OCI-LY1 (cell line): ENCODE measurements around the gene LPAR1.

Source experiments
- H2AFZ ChIP-seq: fragments of 200-600 bp; sonication (generic), shearing (Covaris generic); 2 replicates; pipeline ENCODE4 v1.6.0; 2014; ENCODE audit warnings: antibody characterized with exemption, mild to moderate bottlenecking, low read length
- H3F3A ChIP-seq: fragments of 200-600 bp; sonication (generic), shearing (Covaris generic); 2 replicates; pipeline ENCODE4 v1.6.0; 2014; ENCODE audit warnings: mild to moderate bottlenecking, antibody characterized with exemption, low read length, moderate library complexity; ENCODE audit not compliant: insufficient read depth
- H3K27ac ChIP-seq: fragments of 200-600 bp; sonication (generic); 2 replicates; pipeline ENCODE4 v1.5.1; 2014; ENCODE audit warnings: low read length, mixed run types, mild to moderate bottlenecking, low read depth; ENCODE audit not compliant: poor library complexity, severe bottlenecking
- H3K27me3 ChIP-seq: fragments of 200-600 bp; sonication (generic); 2 replicates; pipeline ENCODE4 v1.6.0; 2014; ENCODE audit warnings: antibody characterized with exemption, mild to moderate bottlenecking, low read length, moderate library complexity; ENCODE audit not compliant: insufficient read depth
- H3K36me3 ChIP-seq: fragments of 200-600 bp; sonication (generic); 2 replicates; pipeline ENCODE4 v1.6.1; 2014; ENCODE audit warnings: mild to moderate bottlenecking, antibody characterized with exemption, low read length, moderate library complexity, mixed read lengths; ENCODE audit not compliant: insufficient read depth
- H3K4me1 ChIP-seq: fragments of 200-600 bp; sonication (generic); 2 replicates; pipeline ENCODE4 v1.5.1; 2014; ENCODE audit warnings: mild to moderate bottlenecking, low read length, moderate library complexity; ENCODE audit not compliant: insufficient read depth, severe bottlenecking
- H3K4me2 ChIP-seq: fragments of 200-600 bp; sonication (generic), shearing (Covaris generic); 2 replicates; pipeline ENCODE4 v1.6.1; 2014; ENCODE audit warnings: low read length
- H3K4me3 ChIP-seq: fragments of 200-600 bp; sonication (generic); 2 replicates; pipeline ENCODE4 v1.5.1; 2014; ENCODE audit warnings: low read length, low read depth, mild to moderate bottlenecking, mixed read lengths; ENCODE audit not compliant: poor library complexity, severe bottlenecking
- H3K79me2 ChIP-seq: fragments of 200-600 bp; shearing (Covaris generic); 2 replicates; pipeline ENCODE4 v1.6.1; 2016; ENCODE audit warnings: mixed run types, low read length, mixed read lengths; ENCODE audit not compliant: insufficient read depth
- H3K9ac ChIP-seq: fragments of 200-600 bp; sonication (generic), shearing (Covaris generic); 2 replicates; pipeline ENCODE4 v1.6.1; 2014; ENCODE audit warnings: mild to moderate bottlenecking, low read length, mixed read lengths
- H3K9me2 ChIP-seq: fragments of 200-600 bp; sonication (generic), shearing (Covaris generic); 2 replicates; pipeline ENCODE4 v1.6.1; 2014; ENCODE audit warnings: low read depth, mild to moderate bottlenecking, low read length, mixed read lengths
- H3K9me3 ChIP-seq: fragments of 200-600 bp; shearing (Covaris generic); 2 replicates; pipeline ENCODE4 v1.6.1; 2014; ENCODE audit warnings: low read length, mixed read lengths
- H4K20me1 ChIP-seq: fragments of 200-600 bp; sonication (generic), shearing (Covaris generic); 2 replicates; pipeline ENCODE4 v1.6.0; 2016; ENCODE audit warnings: mild to moderate bottlenecking, low read length; ENCODE audit not compliant: insufficient read depth
- EZH2 ChIP-seq: fragments of 200-600 bp; sonication (generic), shearing (Covaris generic); IDR thresholded peaks from 2 replicates; pipeline ENCODE4 v1.8.0; 2017; ENCODE audit warnings: borderline replicate concordance, mixed run types, mild to moderate bottlenecking, antibody characterized with exemption, low read length, moderate library complexity, mixed read lengths
- TF ChIP-seq, protein P1 (sequence below): fragments of 200-600 bp; sonication (generic), shearing (Covaris generic); IDR thresholded peaks from 2 replicates; pipeline ENCODE4 v1.5.1; 2017; ENCODE audit warnings: mild to moderate bottlenecking, antibody characterized with exemption, low read length, moderate library complexity, mixed read lengths

Gene LPAR1

DNA sequence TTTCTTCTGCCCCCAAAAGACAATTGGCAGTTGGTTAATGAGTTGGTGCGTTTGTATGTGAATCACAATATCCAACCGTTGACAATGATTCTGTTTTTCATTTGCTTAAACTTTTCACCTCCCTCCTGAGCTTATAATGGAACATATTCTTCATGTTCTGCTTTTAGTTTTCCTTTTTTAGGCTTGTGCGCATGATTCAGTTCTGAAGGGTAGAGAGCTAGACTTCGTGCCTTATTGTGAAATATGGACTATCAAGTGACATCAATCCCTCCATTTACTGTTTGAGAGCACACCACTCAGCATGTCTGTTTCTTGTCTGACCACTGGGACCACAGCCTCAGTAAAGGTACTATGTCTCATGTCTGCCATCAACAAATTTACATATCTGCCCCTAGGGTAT, 30.5 kb upstream of the LPAR1 start:
- no peaks in the 10 kb centered on the region for H3K27me3 ChIP-seq
- TF ChIP-seq, protein P1, sequence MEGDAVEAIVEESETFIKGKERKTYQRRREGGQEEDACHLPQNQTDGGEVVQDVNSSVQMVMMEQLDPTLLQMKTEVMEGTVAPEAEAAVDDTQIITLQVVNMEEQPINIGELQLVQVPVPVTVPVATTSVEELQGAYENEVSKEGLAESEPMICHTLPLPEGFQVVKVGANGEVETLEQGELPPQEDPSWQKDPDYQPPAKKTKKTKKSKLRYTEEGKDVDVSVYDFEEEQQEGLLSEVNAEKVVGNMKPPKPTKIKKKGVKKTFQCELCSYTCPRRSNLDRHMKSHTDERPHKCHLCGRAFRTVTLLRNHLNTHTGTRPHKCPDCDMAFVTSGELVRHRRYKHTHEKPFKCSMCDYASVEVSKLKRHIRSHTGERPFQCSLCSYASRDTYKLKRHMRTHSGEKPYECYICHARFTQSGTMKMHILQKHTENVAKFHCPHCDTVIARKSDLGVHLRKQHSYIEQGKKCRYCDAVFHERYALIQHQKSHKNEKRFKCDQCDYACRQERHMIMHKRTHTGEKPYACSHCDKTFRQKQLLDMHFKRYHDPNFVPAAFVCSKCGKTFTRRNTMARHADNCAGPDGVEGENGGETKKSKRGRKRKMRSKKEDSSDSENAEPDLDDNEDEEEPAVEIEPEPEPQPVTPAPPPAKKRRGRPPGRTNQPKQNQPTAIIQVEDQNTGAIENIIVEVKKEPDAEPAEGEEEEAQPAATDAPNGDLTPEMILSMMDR, result no peak
- TF ChIP-seq EZH2, result no peak
- no peak overlapping the region for H2AFZ ChIP-seq
- no peak overlapping the region for H3K4me3 ChIP-seq
- no peaks in the 10 kb centered on the region for H3K79me2 ChIP-seq
- H3K4me2 ChIP-seq, result no peak overlapping the region
- H3K9me3 ChIP-seq, result no peaks in the 10 kb centered on the region
- no peak overlapping the region for H3K9ac ChIP-seq
- H3F3A ChIP-seq, result no peaks in the 10 kb centered on the region
- H3K36me3 ChIP-seq, result no peaks in the 10 kb centered on the region
- H3K27ac ChIP-seq, result no peak overlapping the region
- no peaks in the 10 kb centered on the region for H3K4me1 ChIP-seq
- H3K9me2 ChIP-seq, result no peaks in the 10 kb centered on the region
- H4K20me1 ChIP-seq, result no peaks in the 10 kb centered on the region

DNA sequence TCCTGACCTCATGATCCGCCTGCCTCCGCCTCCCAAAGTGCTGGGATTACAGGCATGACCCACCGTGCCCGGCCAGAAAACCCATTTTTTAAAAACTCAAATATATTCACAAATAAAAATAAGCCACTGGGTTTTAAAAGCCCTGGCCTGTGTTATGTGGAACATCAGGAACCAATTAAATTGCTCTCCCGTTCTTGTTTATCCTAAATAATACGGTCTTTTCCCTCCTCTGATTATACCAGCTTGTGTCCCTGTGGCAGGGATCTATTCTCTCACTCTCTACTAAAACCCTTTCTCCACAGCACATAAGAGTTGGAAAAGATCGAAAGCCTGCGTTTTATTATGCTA, 30.1 kb upstream of the LPAR1 start:
- Histone ChIP-seq H3K9me2 (no peaks in the 10 kb centered on the region), H3K79me2 (no peaks in the 10 kb centered on the region), H3K36me3 (no peaks in the 10 kb centered on the region), H3K4me3 (no peak overlapping the region), H2AFZ (no peak overlapping the region), H3K9ac (no peak overlapping the region), H3K27ac (no peak overlapping the region), H3K4me1 (no peaks in the 10 kb centered on the region), H3F3A (no peaks in the 10 kb centered on the region), H3K4me2 (no peak overlapping the region), H3K27me3 (no peaks in the 10 kb centered on the region), H3K9me3 (no peaks in the 10 kb centered on the region), H4K20me1 (no peaks in the 10 kb centered on the region)
- TF ChIP-seq, protein P1, result no peak
- TF ChIP-seq EZH2, result no peak

DNA sequence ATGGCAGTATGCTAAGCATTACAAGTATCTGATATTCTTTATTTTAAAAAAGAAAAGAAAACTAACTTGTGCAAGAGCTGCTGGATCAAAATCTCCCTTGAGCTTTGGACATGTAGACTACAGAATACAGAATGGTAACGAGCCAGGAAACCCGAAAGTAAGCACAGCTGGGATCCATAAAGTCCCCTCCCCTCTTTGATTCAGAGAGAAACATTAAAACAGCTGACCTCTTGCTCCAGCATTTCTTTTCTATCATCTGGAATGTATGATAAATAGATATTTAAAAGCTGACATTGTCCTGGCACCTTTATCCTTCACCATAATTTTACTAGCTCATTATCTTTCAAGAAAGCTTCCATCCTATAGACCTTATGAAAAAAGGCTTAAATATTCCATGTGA, 28.2 kb upstream of the LPAR1 start:
- no peaks in the 10 kb centered on the region for H3F3A ChIP-seq
- no peaks in the 10 kb centered on the region for H3K79me2 ChIP-seq
- TF ChIP-seq, protein P1, result no peak
- TF ChIP-seq EZH2, result no peak
- H3K4me1 ChIP-seq, result no peaks in the 10 kb centered on the region
- no peak overlapping the region for H3K4me3 ChIP-seq
- no peak overlapping the region for H3K9ac ChIP-seq
- no peaks in the 10 kb centered on the region for H3K9me3 ChIP-seq
- no peaks in the 10 kb centered on the region for H3K27me3 ChIP-seq
- no peaks in the 10 kb centered on the region for H4K20me1 ChIP-seq
- no peak overlapping the region for H3K27ac ChIP-seq
- no peaks in the 10 kb centered on the region for H3K36me3 ChIP-seq
- H2AFZ ChIP-seq, result no peak overlapping the region
- H3K4me2 ChIP-seq, result no peak overlapping the region
- no peaks in the 10 kb centered on the region for H3K9me2 ChIP-seq
